Esophagus mucosa (tissue), 1 donor: ENCODE results near the gene FAM229B. TPM values are rescaled to one million over a fixed set of nuclear protein-coding genes. Genes with fewer than 3 reads are reported as not detected.
"Not testable (repeated sequence)": the region's sequence is repeated elsewhere in the genome, so short reads cannot be mapped to it uniquely, and the experiment has no call there.

Experiments used
- ATAC-seq: fragments of 200-7000 bp; cut with Tn5 transposase; one replicate; pipeline ENCODE4 v1.9.1; 2020
- total RNA-seq: library from RNA; stranded (reverse); gene quantifications from one replicate; pipeline ENCODE4 v1.2.4, GENCODE V29; 2023
- donor health status: DM: yes; HTN: yes; CAD: no.

FAM229B gene
- total RNA-seq, 1 donor from 2014 or later, result 5.1 TPM

DNA sequence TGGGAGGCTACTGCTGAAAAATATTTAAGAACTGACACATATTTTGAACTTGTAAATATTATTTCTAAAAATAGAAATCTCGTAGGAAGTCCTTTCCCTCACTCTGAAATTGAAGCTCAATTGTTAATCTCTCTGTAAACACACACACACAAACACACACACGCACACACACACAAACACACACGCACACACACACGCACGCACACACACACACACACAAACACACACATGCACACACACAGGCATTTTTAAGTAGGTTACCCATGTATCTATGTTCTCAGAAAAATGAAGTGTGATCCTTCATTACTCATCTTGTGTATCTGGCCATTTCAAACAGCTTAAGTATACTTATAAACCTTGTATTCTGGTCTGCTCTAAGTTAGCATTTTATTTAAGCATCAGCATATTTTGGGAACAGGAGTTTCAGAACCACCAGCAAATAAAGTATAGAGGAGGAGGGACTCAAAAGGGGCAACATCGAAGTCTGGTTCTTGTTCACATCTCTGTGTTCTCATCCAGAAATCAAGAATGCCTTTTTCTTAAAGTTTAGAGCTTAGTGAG, 21.9 kb upstream of the FAM229B start:
- ATAC-seq, result no peak

DNA sequence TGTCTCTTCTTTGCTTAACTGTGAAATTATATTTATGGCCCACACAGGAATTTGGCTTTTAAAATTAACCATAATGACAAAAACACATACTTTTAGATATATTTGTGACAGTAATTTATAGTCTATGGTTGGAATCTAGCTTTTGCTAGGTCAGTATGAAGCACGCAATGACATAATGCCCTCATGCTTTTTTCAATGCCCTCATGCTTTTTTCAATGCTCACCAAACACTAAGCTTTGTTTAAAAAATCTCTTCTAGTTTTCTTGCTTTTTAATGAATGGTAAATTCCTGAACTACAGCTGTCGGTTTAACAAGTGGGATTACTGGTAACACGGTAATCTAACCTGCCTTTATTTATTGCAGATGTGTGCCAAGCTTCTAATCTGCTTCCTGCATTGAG, 20.8 kb upstream of the FAM229B start:
- no peak for ATAC-seq

DNA sequence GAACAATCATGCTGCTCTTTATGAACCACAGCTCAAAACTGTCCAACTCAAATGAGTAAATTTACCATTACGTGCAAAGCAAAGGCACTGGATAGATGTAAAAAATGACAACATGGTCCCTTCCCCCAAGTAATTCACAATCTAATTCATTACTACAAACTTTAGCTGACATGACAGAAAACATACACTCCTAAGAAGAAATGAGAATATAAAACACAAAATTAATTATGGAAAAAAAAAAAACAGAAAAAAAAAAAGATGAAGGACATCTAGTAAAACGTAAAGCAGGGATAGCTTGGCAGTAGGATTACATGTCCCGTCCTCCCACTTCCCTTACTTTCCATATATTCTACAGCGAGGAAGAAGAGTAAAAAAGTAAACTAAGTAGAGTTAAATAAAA, 5.8 kb upstream of the FAM229B start:
- ATAC-seq, result no peak

DNA sequence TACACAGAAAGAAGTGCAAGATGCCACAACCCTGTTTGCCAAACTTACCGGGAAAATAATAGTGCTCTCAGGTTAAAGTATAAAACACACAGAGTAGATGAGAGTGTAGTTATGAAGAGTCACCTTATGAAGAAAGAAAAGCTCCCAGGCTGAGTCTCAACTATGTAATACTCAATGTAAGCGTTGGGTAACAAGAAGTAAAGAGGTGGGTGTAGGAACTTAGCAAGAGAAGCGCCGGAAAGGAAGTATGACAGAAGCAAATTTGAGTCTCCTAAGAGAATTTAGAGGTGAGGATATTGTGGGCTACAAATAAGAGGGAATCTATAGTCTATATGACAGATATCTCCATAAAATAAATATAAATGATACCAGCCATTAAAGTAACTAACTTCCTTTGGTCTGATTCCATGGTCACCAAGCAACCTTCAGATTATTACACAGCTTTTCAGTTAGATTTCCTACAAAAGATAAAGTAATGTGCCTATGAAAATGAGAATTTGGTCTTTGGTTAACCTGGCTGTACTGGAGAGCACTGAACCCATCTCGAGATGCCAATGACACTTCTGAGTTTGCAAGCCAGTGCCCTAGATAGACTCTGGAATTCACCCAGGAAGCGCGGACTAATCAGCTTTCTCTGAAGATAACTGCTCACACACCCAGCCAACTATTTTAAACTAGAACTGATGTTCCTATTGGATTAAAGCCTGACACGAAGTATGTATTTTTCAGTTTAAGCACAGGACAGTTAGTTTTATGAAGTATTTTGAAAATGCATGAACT, 1.9 kb upstream of the FAM229B start:
- ATAC-seq, result no peak

DNA sequence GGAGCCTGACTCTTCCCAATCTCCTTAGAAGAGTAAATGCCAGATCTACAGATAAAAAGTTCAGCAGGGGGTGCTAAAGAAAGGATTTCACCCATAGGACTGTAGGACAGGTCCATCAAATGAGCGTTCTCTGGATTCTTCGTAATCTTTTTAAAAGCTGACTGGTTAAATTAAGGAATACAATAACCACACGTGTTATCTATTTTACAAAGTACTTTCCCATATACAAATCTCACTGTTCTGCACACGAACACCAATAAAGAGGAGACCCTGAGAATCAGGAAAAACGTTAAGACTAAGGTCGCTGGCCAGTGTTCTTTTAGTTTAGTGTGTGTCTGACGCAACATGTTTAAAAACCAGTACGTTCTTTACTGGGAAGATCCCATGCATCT, 651 bp upstream of the FAM229B start:
- peak; percentile 23 for ATAC-seq

DNA sequence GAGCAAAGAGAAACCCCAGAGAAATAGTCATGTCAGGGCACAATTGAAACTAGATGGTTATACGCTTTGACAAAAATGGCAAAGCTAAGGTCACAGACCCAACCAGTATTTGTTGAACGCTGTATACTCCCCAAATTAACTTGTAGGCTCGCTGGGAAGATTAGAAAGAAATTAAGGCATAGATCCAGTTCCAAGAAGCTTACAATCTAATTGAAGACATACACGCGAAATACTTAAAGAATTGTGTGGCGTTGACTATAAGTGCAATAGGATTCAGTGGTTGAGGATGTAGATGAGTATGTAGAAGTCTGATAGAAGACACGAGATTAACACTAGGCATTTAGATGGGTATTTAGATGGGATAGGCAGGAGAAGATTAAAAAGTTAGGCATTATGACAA, 525 bp downstream of the FAM229B start:
- ATAC-seq, result no peak

DNA sequence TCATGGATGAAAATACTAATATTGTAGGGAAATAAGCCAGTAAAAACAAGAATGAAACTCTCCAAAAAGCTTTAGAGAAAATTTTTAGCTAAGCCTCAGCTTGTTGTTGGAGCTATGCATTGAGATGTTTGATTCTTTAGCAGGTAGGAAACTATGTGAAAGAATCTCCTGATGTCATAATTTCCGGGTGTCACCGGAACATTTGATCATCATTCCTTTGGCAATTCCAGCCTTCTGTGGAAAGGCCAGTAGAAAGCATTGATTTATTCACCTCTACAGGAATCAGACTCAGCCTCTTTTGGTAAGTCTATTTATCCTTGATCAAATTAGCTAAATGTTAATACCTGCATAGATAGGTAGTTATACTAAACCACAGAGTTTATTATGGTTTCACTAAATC, 9.5 kb downstream of the FAM229B start:
- no peak for ATAC-seq

DNA sequence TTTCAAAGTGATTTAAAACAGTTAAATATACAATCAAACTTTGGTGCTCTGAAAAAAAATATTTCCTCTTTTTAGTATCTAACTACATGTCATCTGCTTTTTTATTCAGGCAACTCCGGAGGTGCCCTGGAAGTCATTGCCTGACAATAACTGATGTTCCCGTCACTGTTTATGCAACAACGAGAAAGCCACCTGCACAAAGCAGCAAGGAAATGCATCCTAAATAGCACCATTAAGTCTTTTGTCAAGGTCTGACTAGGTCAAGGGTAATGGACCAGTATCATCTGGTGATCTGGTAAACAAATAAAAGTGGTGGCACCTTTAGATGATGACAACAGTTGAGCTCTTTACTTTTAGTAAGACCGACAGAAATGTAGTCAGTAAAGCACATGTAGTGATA, 13.2 kb downstream of the FAM229B start:
- no peak for ATAC-seq

DNA sequence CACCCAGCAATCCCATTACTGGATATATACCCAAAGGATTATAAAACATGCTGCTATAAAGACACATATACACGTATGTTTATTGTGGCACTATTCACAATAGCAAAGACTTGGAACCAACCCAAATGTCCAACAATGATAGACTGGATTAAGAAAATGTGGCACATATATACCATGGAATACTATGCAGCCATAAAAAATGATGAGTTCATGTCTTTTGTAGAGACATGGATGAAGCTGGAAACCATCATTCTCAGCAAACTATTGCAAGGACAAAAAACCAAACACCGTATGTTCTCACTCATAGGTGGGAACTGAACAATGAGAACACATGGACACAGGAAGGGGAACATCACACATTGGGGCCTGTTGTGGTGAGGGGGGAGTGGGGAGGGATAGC, 18.6 kb downstream of the FAM229B start:
- not testable (repeated sequence) for ATAC-seq

DNA sequence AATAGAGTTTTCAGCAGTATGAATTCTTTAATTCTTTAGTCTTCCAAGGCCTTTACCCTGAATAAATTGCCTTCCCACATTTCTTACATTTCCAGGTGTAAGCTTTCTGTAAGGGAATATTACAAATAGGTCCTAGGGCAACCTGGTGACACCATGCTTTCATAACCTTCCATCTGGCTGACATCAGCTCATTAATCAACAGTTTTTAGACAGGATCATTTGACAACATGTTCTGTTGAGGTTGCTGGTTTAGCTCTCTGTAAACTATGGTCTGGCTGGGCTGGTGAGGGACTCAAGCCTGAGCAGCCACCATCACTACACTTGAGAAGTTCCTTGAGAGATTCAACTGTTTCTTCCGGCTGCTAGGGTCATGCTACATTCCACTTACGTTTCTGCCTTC, 19.2 kb downstream of the FAM229B start:
- ATAC-seq, result no peak

DNA sequence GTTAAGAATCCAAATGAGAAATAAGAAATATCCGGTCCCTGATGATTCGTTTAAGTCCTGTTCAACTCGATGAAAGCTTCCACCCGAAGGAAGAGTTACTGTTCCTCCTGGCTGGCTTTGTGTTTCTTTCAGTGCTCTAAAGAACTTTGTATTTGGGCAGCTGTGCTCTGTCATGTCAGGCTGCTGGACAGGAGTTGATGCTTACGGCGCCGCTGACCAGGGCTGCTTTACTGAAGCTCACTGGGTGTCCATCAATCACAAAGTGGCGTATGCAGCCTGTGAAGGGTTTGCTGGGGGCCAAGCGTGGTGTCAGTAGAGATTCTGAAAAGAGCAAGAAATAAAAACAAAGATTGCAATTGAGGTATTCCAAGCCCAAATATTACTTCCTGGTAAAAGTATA, 21.9 kb downstream of the FAM229B start:
- ATAC-seq, result no peak

DNA sequence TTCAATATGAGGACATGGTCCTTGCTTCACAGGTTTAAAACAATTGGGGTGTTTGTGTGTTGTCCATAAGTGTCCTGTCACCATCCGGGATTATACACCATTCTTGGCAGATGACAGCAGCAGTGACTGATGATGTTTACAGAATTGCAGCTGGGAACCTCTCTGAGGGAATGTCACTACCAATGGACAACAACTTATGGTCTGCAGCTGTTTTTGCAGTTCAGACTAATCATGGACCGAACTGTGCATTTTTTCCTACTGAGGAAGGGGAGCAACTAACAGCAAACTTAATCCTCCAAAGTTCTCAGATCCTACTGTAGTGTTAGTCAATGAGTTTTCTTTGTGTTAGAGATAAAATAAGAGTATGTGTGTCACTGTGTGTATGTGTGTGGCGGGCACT, 26.0 kb downstream of the FAM229B start:
- ATAC-seq, result no peak

DNA sequence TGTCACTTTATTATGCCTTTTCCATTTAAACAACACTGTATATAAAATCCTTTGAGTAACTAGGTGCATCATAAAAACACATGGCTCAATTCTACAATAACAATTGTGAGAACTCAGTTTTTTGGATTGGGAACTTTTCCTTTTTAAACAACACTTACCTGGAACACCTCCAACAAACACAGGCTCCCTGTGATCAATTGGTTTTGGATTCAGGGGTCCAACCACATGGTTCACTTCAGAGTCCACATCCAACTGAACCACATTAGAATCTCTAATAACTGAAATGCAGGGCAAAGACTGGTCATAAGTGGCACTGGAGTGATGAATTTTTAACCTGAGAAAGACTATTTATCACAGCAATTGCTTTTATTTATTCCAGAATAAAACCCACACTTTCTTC, 26.5 kb downstream of the FAM229B start:
- no peak for ATAC-seq

DNA sequence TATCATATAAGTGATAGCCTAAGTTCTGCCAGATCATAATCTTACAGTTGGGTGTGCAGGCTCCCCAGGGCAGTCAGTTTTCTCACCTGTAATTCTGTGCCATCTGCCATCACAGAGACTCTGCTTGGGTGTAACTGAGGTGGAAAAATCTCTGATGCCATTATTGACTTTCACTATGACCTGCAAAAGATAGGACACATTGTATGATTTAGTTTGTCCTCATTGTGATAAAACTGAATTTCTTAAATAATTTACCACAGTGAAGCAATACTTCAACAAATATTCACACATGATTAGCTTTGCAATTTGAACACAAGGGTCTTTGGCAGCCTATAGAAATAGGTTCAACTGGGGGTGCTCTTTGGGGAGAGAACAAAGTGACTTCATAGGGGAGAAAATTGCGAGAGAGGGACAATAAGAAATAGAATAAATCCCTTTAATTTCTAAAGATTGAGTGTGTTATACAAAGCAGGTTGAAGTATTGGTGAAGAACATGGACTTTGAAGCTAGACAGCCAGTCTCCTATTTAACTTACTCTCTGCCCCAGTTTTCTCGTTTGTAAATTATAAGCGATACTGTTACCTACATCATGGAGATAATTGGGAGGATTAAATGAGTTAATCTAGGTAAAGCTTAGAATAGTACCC, 27.3 kb downstream of the FAM229B start:
- ATAC-seq, result no peak

DNA sequence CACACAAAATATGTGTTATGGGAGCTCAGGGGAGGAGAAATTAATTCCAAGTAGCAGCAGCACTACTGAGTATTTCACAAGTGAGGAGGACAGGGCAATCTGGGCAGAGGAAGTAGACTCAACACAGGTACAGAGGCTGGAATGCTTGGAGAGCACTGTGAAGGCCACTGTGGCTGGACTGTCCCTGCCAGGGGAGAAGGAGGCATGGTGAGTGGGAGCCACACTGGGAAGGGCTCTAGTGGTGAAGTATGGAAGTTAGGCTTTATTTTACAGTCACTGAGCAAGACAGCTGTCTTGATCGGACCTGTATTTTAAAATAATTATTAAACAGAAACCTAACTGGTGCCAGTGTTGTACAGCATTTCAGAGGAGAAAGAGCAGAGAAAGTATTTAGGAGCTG, 28.8 kb downstream of the FAM229B start:
- ATAC-seq, result no peak

DNA sequence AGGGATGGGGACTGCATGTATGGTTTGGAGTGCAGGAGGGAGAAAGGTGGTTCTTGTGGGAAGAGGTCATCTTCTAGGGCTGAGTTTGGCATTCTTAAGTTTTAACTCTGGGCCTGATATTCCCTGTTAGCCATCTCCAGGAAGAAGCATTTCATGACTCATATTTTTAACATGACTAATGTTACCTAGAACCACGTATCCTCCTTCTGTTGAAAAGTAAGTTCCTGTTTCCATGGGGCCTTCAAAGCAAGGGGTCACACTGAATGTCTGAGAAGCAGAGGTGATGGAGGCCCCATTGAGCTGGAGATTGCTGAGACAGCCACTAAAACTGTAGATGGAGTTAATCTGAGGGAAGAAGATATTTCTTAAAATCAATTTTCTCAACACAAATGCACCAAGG, 30.2 kb downstream of the FAM229B start:
- peak; percentile 38 for ATAC-seq

DNA sequence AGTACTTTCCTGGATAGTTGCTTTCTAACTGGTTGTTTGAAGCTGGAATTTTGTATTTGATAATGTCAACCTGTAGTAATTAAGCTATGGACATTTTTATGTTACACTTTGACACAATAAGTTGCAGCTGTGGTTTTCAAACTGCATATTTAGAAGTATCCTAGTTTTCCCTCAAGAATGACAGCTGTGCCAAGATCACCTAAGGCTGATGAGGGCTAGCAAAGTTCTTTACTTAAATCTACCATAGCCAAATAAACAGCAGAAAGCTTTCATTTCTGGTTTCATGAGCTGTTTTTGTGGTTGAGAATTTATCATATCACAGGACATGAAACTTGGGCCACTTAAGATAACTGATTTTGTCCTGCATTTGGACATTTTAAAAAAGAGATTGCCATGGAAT, 30.6 kb downstream of the FAM229B start:
- ATAC-seq, result no peak

DNA sequence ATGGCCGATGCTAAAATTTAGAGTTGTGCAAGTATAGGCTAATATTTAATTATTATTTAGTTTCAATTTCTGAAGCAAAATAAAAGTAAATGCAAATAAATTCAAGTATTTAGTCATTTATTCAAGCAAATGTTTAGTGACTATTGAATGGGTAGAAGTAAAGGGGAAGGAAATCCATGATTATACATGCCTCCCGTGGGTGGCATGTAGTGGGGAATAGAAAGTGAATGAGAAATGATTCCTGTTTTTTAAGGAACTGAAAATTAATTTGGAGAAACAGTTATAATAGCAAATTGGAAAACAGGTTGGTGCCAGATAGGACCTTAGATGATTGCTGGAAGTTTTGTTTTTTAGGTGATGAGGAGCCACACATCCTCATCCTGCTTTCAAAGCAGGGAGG, 35.4 kb downstream of the FAM229B start:
- ATAC-seq, result no peak

DNA sequence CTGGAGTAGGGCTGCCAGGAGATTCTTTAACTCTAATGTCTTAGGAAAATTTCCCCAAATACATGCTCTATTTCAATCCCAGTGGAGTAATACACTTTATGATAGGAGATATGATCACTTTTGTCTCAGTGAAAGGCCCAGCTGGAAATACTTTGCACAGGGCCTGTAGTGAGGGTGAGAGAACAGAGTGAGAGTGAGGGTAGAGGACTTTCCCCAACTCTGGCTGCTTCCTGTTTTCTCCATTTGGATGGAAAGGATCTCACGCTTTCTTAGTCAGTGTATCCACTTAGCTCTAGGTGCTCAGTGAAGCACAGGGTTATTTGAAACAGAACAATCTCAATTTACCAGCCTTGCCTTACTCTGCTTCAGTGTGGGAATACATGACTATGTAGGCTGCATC, 36.6 kb downstream of the FAM229B start:
- no peak for ATAC-seq

DNA sequence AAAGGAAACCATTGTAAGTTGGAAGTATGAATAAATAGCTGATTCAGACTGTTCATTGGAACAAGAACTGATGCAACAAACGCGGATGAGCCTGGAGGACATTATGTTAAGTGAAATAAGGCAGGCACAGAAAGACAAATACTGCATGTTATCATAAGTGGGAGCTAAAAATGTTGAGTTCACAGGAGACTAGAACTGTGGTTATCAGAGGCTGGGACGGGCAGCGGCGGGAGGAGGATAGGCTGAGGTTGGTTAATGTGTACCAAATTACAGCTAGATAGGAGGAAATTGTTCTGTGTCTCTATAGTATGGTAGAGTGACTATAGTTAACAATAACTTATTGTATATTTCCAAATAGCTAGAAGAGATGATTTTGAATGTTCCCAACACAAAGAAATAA, 40.8 kb downstream of the FAM229B start:
- ATAC-seq, result no peak

DNA sequence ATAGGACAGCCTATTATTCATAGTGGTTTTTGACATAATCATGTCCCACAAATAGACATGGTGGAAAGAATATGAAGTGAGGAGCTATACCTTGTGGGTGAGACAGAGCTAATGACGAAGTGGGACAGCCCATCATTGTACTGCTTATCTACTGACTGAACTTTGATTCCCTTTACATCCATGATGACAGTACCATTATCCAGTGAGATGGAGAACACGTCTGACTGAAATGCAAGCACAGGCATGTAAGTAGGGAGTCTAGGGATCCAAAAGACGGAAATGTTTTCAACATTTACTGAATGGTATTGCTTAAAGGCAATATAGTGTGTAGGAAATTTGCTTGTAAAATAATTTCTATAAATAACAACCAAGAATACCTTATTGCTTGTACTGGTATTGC, 43.5 kb downstream of the FAM229B start:
- peak; percentile 10 for ATAC-seq

DNA sequence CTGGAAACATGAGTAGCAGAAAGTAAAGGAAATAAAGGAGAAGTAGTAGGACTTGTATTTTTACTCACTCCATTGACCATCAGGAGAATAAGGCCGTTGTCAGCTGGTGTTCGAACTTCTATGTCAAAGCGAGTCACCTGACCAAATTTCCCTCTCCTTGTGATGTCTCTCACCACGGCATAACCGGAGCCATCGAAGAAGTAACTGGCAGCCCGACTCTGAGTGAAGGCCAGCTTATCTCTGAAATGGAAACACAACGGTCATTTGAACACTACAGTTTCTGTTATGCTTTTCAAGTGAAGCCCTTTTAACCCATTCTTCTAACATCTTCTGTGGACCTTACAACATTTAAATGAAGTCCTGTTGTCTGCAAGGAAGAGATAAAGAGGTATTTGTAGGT, 51.7 kb downstream of the FAM229B start:
- ATAC-seq, result no peak

DNA sequence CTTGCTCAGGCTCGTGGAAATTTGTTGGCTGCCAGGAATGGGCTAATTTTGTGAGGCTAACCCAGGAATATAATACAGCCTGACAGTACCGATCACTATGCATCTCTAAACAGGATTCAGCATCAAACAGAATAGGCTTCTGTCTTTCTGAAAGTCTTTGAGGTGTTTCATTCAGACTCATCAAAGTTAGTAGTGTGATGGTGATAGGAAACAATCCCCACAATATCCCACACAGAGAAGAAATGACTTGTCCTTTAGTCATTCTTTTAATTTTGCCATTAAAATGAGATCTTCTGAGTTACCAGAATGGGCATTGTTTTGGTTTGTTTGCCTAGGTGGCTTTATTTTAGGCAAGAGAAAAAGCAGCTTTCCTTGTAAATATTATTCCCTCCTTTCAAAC, 54.3 kb downstream of the FAM229B start:
- no peak for ATAC-seq
